Fibroblast of skin of right quadriceps (primary cell): ENCODE results near the gene SCNN1A.

Source experiments
- DNase-seq: peaks from one replicate; pipeline ENCODE4 v3.0.0-alpha.2; 2013

Gene SCNN1A

DNA sequence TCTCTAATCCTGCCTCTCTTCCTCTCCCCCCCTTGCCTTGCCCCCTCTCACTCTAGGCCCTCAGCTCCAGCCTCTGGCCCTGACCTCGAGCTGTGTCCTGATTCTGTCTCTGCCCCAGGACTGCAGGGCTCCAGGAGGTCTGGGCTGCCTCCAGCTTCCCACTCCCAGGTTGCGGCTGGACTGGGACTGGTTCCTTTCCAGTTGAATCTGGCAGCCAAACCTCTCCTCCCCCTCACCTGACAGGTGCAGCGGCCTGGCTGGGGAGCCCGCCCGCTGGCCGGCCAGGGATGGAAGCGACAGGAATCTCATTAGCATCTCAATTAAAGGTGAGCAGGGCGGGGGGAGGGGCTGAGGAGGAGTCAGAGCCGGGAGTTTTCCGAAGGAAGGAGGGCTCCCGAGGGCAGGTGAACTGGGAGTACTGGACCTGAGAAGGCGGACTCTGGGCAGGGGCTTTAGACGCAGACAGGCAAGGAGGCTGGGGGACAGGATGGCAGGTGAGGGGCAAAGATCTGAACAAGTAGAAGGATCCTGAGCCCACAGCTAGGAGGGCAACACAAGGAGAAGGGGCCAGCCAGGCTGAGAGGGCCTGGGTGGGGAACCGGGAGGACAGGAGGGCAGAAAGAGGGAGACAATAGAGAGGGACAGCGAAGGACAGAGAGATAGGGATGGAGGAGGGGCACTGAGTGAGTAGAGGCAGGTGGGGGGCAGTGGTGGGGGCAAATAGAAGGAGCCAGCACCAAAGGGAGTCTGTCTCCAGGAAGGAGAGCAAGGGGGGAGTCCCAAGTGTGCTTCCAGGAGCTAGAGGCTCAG lies at the start of gene SCNN1A:
TSS of gene SCNN1A (minus strand) at position 295 of the 810 bp plus-strand sequence. CDS start 780 bp downstream, outside the sequence.
- DNase-seq = no peak

DNA sequence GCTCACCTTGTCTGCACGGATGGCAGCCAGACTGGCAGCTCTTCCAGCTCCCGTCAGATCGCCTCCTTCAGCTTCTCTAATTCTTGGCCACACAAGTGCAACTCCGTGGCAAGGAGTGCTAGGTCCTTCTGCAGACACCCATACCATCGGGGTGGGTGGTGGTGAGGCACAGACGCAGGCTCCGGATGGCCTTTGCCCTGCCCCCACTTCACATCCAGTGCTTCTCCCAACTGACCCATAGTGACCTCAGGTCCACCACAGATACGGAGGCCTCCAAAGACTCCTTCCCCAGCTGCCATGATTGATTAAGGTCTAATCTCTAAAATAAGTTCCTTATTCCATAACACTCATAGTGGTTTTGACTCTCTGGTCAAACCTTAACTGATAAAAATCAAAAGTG lies 49.5 kb upstream of the SCNN1A start:
- no peak for DNase-seq

DNA sequence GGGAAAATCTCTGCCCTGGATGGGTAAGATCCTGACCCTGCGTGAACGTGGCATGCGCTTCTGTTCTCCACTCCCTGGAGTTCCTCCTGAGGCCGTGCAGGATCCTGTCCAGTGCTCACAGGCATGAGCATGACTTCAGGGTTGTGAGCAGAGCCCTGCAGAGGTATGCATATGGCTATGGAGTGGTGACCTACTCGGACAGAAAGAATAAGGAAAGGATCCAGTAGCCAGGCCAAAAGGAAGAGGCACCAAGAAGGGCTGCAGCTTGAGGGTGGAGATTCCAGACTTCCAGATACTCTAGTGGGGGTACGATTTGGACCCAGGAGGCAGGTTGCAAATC lies 48.6 kb upstream of the SCNN1A start:
- no peak for DNase-seq

- DNase-seq = peak; percentile 87
These were observed 48.1 kb upstream of the SCNN1A start for GRCh38 chr12:6423267-6424007.

DNA sequence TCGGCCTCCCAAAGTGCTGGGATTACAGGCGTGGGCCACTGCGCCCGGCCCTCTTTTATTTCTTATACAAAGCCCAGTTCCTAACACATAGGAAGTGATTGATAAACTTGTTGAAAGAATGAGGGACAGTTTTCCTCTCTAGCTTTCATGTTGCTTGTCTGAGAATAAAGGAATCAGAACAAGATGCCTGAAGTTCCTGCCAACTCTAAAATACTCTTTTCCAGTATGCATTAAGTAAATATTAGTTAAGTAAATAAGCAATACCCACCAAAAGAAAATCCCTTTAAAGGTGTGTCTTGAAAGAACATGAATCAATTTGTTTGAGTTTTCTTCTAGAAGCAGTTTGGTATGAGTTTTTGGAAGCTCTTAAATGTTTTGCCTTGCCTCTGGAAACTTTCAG lies 45.0 kb upstream of the SCNN1A start:
- DNase-seq = no peak

DNA sequence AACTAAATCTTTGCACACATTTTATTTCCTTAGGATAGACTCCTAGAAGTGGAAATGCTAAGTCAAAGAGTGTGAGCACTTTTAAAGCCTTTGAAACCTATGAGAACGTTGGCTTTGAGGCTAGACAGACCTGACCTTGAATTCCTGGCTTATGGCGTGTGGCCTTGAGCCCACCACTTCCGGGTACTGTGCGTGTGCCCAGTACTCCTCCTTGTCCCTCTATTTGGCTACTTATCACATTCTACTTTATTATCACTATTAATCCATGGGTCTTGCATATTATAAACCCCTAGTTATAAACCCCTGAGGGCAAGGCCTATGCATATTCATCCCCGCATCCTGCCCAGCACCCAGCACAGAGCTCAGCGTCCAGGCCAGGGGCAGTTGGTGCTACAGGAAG lies 43.4 kb upstream of the SCNN1A start:
- DNase-seq = no peak

GRCh38 chr12:6416596-6416995 lies 41.2 kb upstream of the SCNN1A start:
- DNase-seq = no peak

- DNase-seq = no peak
These were observed 32.0 kb upstream of the SCNN1A start for GRCh38 chr12:6407236-6407954.

DNA sequence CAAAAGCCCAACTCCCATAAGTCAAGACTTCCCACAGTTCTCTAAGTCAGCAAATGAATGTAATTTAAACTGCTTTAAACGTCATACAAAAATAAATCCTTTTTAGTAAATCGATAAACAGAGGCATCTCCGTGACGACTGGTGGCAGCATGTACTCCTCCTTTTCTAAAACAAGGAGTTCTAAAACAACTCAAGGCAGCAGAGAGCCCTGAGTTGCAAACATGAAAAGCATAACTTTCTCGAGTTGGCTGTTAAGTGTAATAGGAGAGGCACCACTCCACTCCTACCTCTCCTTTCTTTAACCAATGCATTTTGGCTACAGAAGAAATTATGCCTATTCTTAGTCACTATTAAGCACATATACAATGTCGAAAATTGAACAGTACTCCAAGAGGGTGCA lies 30.6 kb upstream of the SCNN1A start:
- DNase-seq = no peak

DNA sequence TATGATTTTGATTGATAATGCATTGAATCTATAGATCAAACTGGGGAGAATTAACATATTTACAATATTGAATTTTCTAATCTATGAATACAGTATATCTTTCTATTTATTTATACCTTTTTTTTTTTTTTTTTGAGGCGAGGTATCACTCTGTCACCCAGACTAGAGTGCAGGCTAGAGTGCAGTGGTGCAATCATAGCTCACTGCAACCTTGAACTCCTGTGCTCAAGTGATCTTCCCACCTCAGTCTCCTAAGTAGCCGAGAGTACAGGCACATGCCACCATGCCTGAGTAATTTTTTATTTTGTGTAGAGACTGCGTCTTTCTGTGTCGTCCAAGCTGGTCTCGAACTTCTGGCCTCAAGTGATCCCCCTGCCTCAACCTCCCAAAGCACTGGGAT lies 29.0 kb upstream of the SCNN1A start:
- no peak for DNase-seq

DNA sequence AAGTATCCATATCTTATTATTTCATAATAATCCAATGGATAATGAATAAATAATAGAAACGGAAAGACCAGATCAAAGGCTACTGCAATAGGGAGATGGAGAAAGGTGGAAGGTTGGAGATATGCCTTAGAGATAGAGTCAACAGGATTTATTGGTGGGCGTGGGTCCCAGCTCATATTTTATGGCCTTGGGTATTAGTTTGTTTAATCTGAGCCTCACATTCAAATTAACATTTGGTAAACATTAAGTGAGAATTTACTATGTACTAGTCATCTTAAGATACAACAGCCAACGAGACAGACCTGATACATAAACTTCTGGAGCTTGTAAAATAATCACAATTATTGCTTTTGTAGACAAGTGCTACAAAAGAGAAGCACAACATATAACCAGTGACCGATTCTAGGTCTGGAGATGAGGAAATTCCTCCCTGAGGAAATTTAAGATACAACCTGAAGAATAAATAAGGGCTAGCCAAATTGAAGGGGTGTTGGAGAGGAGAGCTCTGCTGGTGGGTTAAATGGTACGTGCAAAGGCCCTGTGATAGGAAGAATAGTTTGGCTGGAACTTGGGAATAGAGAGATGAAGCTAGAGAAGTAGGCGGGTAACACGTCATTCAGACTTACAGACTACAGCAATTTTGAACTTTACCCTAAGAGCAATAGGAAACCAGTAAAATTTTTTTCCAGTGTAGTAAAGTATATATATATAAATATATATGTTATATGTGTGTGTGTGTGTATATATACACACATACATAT lies 24.7 kb upstream of the SCNN1A start:
- no peak for DNase-seq

- no peak for DNase-seq
These were observed 20.7 kb upstream of the SCNN1A start for GRCh38 chr12:6396031-6396430.

GRCh38 chr12:6394398-6394797 lies 19.0 kb upstream of the SCNN1A start:
- no peak for DNase-seq

DNA sequence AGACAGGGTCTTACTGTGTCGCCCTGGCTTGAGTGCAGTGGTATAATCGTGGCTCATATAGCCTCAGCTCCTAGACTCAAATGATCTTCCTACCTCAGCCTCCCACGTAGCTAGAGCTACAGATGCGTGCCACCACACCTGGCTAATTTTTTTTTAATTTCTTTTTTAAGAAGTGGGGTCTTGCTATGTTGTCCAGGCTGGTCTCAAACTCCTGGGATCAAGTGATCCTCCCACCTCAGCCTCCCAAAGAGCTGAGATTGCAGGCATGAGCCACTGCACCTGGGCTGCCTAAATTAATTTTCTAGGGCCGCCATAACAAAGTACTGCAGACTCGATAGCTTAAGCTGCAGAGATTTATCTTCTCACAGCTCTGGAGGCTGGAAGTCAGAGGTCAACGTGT lies 17.7 kb upstream of the SCNN1A start:
- no peak for DNase-seq

GRCh38 chr12:6392504-6392903 lies 17.1 kb upstream of the SCNN1A start:
- no peak for DNase-seq

DNA sequence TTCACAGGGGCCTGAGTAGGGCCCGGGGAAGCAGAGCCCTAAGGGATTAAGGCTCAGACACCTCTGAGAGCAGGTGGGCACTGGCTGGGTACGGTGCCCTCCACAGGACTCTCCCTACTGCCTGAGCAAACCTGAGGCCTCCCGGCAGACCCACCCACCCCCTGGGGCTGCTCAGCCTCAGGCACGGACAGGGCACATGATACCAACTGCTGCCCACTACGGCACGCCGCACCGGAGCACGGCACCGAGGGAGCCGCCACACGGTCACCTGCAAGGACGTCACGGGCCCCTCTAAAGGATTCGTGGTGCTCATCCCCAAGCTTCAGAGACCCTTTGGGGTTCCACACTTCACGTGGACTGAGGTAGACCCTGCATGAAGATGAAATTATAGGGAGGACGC lies 15.7 kb upstream of the SCNN1A start:
- no peak for DNase-seq

GRCh38 chr12:6390084-6390799 lies 14.9 kb upstream of the SCNN1A start:
- DNase-seq = no peak

DNA sequence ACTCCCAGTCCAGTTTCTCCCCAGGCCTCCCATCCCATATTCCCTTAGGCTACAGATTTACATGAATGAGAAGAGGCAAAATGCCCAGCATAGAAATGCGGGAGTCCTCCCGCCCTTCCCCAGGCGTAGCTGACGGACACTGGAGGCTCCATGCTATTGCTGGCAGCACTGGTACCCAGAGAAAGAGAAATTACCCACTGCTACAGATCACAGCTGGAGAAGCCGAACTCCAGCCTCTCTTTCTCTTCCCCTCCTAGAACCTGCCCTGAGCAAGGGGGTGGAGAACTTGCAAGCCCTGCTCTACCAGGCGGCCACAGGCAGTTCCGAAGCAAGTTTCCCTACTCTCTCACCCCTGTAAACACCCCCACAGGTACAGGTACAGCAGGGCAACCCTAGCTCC lies 12.2 kb upstream of the SCNN1A start:
- no peak for DNase-seq

GRCh38 chr12:6386491-6386890 lies 11.1 kb upstream of the SCNN1A start:
- DNase-seq = no peak

GRCh38 chr12:6386038-6386437 lies 10.7 kb upstream of the SCNN1A start:
- DNase-seq = no peak

DNA sequence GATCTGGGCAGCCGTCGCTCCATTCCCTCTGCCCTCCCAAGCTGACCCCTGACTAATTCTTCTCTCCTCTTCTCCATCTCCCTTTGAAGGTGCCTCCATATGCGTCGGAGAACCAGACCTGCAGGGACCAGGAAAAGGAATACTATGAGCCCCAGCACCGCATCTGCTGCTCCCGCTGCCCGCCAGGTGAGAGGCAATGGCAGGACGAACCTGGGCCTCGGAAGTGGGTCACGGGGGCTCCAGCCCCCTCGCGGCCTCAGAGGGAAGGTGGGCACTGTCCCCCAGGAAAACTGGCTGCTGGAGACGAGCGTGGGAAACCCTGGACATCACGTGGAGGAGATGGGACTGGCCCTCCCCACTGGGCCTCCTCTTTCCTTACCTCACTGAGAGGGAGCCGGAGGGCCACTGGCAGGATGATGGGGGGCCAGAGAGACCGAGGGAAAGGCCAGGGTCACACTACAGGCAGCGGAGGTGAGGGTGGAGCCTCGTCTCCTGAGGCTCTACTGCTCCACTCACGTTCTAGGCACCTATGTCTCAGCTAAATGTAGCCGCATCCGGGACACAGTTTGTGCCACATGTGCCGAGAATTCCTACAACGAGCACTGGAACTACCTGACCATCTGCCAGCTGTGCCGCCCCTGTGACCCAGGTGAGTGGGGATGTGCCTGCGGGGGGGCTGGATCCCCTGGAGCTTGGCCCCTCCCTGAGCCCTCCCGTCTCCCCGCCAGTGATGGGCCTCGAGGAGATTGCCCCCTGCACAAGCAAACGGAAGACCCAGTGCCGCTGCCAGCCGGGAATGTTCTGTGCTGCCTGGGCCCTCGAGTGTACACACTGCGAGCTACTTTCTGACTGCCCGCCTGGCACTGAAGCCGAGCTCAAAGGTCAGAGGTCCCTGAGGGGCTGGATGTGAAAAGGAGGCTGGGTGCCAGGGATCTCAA lies 9.4 kb upstream of the SCNN1A start:
- DNase-seq = no peak
